ENCODE measurements around the gene RPS6KA1. TPM values are rescaled to one million over a fixed set of nuclear protein-coding genes. Genes with fewer than 3 reads are reported as not detected.

Gene RPS6KA1
- total and polyA plus RNA-seq, 3 donors from 2014 or later, result 14.9 to 24.2 (median 15.6) TPM

DNA sequence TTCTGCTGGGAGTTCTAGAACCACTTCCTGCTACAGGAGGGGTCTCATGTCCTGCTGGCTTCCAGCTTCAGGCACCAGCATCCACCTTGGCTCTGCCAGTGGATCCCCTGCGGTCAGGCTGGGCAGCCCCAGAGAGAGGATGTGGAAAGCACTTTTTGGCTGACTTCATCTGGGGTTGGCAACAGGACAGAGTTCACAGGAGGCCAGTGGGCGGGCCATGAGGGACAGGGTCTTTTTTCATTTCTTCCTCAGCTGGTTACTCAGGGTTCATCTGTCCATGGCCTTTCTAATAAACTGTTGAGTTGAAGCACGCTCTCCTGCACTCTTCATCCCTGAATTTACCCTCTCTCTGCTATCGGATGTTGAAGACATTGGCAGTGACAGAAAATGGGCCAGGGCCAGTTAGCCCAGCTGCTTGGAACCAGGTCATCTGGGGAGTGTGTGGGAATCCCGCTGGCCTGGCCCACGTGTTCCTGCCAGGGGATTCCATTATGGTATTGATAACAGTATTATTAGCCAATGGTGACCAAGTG is 45.2 kb downstream of the RPS6KA1 start:
- intact Hi-C loops (cut with DNase I; ENCODE audit: low total_unique reads), result no loop called here
- DNase-seq, result no peak
- no peaks in the 10 kb centered on the region for H3K27me3 ChIP-seq
- H3K9me3 ChIP-seq, result no peaks in the 10 kb centered on the region
- WGBS, 2 donors, result 50 to 58% methylated on average over 4 to 6 of the region's 6 CpGs
- peaks cover 5% of the 10 kb centered on the region for H3K4me1 ChIP-seq
- H3K36me3 ChIP-seq (ENCODE audit: low read depth, missing control alignments), result no peaks in the 10 kb centered on the region
- H3K4me3 ChIP-seq, result no peak overlapping the region
- no peak overlapping the region for H3K27ac ChIP-seq
- TF ChIP-seq POLR2A (IDR thresholded peaks at IDR 0.05), result no peak
- TF ChIP-seq, protein P1, sequence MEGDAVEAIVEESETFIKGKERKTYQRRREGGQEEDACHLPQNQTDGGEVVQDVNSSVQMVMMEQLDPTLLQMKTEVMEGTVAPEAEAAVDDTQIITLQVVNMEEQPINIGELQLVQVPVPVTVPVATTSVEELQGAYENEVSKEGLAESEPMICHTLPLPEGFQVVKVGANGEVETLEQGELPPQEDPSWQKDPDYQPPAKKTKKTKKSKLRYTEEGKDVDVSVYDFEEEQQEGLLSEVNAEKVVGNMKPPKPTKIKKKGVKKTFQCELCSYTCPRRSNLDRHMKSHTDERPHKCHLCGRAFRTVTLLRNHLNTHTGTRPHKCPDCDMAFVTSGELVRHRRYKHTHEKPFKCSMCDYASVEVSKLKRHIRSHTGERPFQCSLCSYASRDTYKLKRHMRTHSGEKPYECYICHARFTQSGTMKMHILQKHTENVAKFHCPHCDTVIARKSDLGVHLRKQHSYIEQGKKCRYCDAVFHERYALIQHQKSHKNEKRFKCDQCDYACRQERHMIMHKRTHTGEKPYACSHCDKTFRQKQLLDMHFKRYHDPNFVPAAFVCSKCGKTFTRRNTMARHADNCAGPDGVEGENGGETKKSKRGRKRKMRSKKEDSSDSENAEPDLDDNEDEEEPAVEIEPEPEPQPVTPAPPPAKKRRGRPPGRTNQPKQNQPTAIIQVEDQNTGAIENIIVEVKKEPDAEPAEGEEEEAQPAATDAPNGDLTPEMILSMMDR (IDR thresholded peaks at IDR 0.05), result no peak

DNA sequence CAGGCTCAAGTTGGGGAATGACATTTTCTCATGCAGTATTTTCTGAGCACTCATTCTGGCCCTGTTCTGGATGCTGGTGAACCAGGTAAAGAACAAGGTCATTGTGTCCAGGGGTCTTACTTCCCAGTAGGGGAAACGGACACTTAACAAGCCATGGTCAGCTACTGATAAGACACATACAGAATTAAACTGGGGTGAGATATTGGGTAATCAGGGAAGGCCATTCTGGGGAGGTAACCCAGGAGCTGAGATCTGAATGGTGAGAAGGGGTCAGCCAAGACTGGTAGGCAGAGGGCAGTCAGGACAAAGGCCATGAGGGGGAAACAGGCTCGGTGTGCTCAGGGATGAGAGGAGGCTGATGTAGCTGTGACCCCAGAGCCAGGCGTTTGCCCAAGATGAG is 45.8 kb downstream of the RPS6KA1 start:
- Histone ChIP-seq H3K9me3 (no peaks in the 10 kb centered on the region), H3K36me3 (ENCODE audit: low read depth, missing control alignments) (no peaks in the 10 kb centered on the region), H3K4me3 (no peak overlapping the region), H3K27ac (no peak overlapping the region), H3K4me1 (peaks cover 5% of the 10 kb centered on the region), H3K27me3 (no peaks in the 10 kb centered on the region)
- WGBS, 2 donors, result 73 to 78% methylated on average over 3 of the region's 3 CpGs
- no peak for DNase-seq
- no peak for TF ChIP-seq POLR2A (IDR thresholded peaks at IDR 0.05)
- TF ChIP-seq, protein P1 (IDR thresholded peaks at IDR 0.05), result no peak
- intact Hi-C loops (cut with DNase I; ENCODE audit: low total_unique reads), result no loop called here

DNA sequence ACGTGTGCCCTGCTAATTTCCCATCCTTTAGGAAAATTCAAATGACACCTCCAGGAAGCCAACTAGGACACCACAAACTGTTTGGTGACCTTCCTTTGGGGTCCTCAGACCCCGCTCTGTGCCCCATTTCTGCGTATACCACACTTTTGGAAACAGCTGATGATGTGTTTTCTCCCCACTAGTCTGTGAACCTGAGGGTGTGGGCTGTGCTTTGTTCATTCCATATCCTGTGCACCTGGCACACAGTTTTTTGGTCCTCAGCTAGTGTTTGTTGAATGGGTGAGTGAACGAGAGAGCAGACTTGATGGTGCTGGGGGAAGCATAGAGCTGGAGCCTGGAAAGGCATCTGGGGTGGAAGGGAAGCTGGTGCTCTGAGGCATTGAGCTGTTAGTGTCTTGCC is 48.6 kb downstream of the RPS6KA1 start:
- intact Hi-C loops (cut with DNase I; ENCODE audit: low total_unique reads), result no loop called here
- Histone ChIP-seq H3K9me3 (no peaks in the 10 kb centered on the region), H3K27ac (no peak overlapping the region), H3K36me3 (ENCODE audit: low read depth, missing control alignments) (no peaks in the 10 kb centered on the region), H3K4me1 (peaks cover 5% of the 10 kb centered on the region), H3K4me3 (no peak overlapping the region), H3K27me3 (no peaks in the 10 kb centered on the region)
- 57 to 91% methylated on average over 3 to 4 of the region's 4 CpGs for WGBS, 2 donors
- DNase-seq, result no peak
- TF ChIP-seq POLR2A (IDR thresholded peaks at IDR 0.05), result no peak
- TF ChIP-seq, protein P1 (IDR thresholded peaks at IDR 0.05), result no peak

DNA sequence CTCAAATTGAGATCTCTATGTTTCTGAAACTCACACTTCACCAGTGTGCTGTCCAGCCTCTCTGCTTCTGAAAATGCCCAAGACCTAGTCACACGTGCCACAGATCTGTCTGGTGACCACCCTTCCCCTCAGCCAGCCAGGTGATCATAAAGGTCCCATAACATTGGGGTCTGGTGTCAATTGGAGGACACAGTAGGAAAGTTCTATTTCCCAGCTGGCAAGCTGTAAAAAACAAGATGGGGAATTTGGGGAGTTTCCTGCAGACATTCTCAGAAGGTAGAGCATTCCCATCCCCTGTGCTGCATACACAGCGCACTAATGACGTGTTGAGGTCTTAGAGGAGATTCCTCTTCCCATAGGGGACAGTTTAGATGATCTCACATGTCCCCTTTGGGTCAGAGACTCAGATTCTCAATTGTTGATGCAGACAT is 50.1 kb downstream of the RPS6KA1 start:
- Histone ChIP-seq H3K9me3 (no peaks in the 10 kb centered on the region), H3K27me3 (no peaks in the 10 kb centered on the region), H3K4me3 (no peak overlapping the region), H3K27ac (no peak overlapping the region), H3K36me3 (ENCODE audit: low read depth, missing control alignments) (no peaks in the 10 kb centered on the region), H3K4me1 (peaks cover 4% of the 10 kb centered on the region)
- WGBS, 2 donors, result 71 to 72% methylated on average over 3 of the region's 3 CpGs
- no peak for DNase-seq
- intact Hi-C loops (cut with DNase I; ENCODE audit: low total_unique reads), result no loop called here
- TF ChIP-seq, protein P1 (IDR thresholded peaks at IDR 0.05), result no peak
- no peak for TF ChIP-seq POLR2A (IDR thresholded peaks at IDR 0.05)

DNA sequence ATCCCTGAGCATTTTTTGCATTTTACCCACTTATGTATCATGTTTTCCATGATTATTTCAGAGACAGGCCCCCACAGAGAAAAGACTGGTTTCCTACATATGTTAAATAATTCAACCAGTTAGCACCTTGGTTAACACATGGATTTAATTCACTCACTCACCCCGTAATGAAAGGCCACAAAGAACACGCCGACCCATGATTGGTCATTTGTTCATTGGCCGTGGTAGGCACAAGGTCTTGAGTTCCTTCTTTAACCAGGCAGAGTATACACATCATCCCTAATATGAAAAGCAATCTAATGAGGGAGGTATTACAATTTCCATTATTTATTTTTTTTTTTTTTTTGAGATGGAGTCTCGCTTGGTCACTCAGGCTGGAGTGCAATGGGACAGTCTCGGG is 50.6 kb downstream of the RPS6KA1 start:
- Histone ChIP-seq H3K4me3 (no peak overlapping the region), H3K4me1 (no peaks in the 10 kb centered on the region), H3K36me3 (ENCODE audit: low read depth, missing control alignments) (no peaks in the 10 kb centered on the region), H3K27me3 (no peaks in the 10 kb centered on the region), H3K9me3 (no peaks in the 10 kb centered on the region), H3K27ac (no peak overlapping the region)
- WGBS, 2 donors, result 96 to 97% methylated on average over 5 to 6 of the region's 6 CpGs
- DNase-seq, result no peak
- intact Hi-C loops (cut with DNase I; ENCODE audit: low total_unique reads), result no loop called here
- no peak for TF ChIP-seq POLR2A (IDR thresholded peaks at IDR 0.05)
- TF ChIP-seq, protein P1 (IDR thresholded peaks at IDR 0.05), result no peak

Measured in testis (tissue), 3 donors.